Measurements from ENCODE around the gene SELENOP.

- TF ChIP-seq ZFP90 (CRISPR knock-in tag; IDR thresholded peaks at IDR 0.05; ENCODE audit: borderline replicate concordance) (no peak), EP300 (IDR thresholded peaks at IDR 0.05; ENCODE audit: low read depth in 2 of 2, low read length in 2 of 2) (no peak), EP300 (CRISPR knock-in tag; IDR thresholded peaks at IDR 0.05; ENCODE audit: borderline replicate concordance) (no peak)
Observed at GRCh38 chr5:42806004-42806700, 5.5 kb downstream of the SELENOP start.
